ENCODE data around the gene FAM120A.

- no peak for TF ChIP-seq CTCF (IDR thresholded peaks at IDR 0.05)
- no peak for TF ChIP-seq MAX (CRISPR knock-in tag; IDR thresholded peaks at IDR 0.05)
- no peak for TF ChIP-seq FOXJ3 (CRISPR knock-in tag; IDR thresholded peaks at IDR 0.05; ENCODE audit: borderline replicate concordance)
- TF ChIP-seq CREB1 (CRISPR knock-in tag; IDR thresholded peaks at IDR 0.05) = no peak
- no peak for TF ChIP-seq ZNF263 (CRISPR knock-in tag; IDR thresholded peaks at IDR 0.05; ENCODE audit: low read depth)
- TF ChIP-seq ATF6 (CRISPR knock-in tag; IDR thresholded peaks at IDR 0.05) = no peak
- no peak for TF ChIP-seq ESRRA (CRISPR knock-in tag; IDR thresholded peaks at IDR 0.05; ENCODE audit: borderline replicate concordance)
- TF ChIP-seq E2F1 (CRISPR knock-in tag; IDR thresholded peaks at IDR 0.05) = no peak
- no peak for TF ChIP-seq FOXP1 (CRISPR knock-in tag; IDR thresholded peaks at IDR 0.05; ENCODE audit: borderline replicate concordance)
Measured at GRCh38 chr9:93415176-93415690, 36.3 kb upstream of the FAM120A start.

Data from WTC11 (cell line).